ENCODE results near the gene SNAP91. TPM values are rescaled to one million over a fixed set of nuclear protein-coding genes. Genes with fewer than 3 reads are reported as not detected.

The SNAP91 gene
- total RNA-seq, 1 experiment from 2014 or later = 0.95 TPM

GRCh38 chr6:83509441-83509840, 199.5 kb downstream of the SNAP91 start:
- ATAC-seq (no peak), DNase-seq (ENCODE audit: low read depth, low spot score) (no peak)
- no peaks in the 10 kb centered on the region for H3K36me3 ChIP-seq (ENCODE audit: control insufficient read depth, insufficient read depth, low read length)
- POLR2A ChIA-PET = no interaction called here
- no peak overlapping the region for H3K4me3 ChIP-seq (ENCODE audit: low read depth in 2 of 2, low read length in 2 of 2)
- in situ Hi-C loops (cut with HindIII; ENCODE audit: low pct_unique_long_range_greater_than_20kb, low sequenced_read_pairs) (loop anchor here (25.0 kb wide), 1 partner anchor 422 kb away; no protein-coding TSS in a partner anchor), intact Hi-C loops (cut with micrococcal nuclease; ENCODE audit: unreplicated experiment) (no loop called here)
- no peaks in the 10 kb centered on the region for H3K9me3 ChIP-seq (ENCODE audit: control insufficient read depth, insufficient read depth, low read depth, low read length)
- H3K4me1 ChIP-seq (ENCODE audit: control insufficient read depth, insufficient read depth, low read length) = no peaks in the 10 kb centered on the region
- H3K27ac ChIP-seq (ENCODE audit: low read length) = no peak overlapping the region
- CTCF ChIA-PET = interaction anchor here (0.9 kb wide), 1 partner anchor 287 kb away, joined by 3 read pairs; no protein-coding TSS in a partner anchor
- BruUV-seq (replicated peaks) = no TSS peak
- TF ChIP-seq, protein P1, sequence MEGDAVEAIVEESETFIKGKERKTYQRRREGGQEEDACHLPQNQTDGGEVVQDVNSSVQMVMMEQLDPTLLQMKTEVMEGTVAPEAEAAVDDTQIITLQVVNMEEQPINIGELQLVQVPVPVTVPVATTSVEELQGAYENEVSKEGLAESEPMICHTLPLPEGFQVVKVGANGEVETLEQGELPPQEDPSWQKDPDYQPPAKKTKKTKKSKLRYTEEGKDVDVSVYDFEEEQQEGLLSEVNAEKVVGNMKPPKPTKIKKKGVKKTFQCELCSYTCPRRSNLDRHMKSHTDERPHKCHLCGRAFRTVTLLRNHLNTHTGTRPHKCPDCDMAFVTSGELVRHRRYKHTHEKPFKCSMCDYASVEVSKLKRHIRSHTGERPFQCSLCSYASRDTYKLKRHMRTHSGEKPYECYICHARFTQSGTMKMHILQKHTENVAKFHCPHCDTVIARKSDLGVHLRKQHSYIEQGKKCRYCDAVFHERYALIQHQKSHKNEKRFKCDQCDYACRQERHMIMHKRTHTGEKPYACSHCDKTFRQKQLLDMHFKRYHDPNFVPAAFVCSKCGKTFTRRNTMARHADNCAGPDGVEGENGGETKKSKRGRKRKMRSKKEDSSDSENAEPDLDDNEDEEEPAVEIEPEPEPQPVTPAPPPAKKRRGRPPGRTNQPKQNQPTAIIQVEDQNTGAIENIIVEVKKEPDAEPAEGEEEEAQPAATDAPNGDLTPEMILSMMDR (IDR thresholded peaks at IDR 0.05) = no peak
- TF ChIP-seq, protein P2, sequence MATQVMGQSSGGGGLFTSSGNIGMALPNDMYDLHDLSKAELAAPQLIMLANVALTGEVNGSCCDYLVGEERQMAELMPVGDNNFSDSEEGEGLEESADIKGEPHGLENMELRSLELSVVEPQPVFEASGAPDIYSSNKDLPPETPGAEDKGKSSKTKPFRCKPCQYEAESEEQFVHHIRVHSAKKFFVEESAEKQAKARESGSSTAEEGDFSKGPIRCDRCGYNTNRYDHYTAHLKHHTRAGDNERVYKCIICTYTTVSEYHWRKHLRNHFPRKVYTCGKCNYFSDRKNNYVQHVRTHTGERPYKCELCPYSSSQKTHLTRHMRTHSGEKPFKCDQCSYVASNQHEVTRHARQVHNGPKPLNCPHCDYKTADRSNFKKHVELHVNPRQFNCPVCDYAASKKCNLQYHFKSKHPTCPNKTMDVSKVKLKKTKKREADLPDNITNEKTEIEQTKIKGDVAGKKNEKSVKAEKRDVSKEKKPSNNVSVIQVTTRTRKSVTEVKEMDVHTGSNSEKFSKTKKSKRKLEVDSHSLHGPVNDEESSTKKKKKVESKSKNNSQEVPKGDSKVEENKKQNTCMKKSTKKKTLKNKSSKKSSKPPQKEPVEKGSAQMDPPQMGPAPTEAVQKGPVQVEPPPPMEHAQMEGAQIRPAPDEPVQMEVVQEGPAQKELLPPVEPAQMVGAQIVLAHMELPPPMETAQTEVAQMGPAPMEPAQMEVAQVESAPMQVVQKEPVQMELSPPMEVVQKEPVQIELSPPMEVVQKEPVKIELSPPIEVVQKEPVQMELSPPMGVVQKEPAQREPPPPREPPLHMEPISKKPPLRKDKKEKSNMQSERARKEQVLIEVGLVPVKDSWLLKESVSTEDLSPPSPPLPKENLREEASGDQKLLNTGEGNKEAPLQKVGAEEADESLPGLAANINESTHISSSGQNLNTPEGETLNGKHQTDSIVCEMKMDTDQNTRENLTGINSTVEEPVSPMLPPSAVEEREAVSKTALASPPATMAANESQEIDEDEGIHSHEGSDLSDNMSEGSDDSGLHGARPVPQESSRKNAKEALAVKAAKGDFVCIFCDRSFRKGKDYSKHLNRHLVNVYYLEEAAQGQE (IDR thresholded peaks at IDR 0.05; ENCODE audit: insufficient read depth in 1 of 2, low read depth in 2 of 2, low read length in 1 of 2) = no peak
- TF ChIP-seq TCF7L2 (IDR thresholded peaks at IDR 0.05; ENCODE audit: low read depth, low read length) (no peak), POLR2AphosphoS5 (IDR thresholded peaks at IDR 0.05; ENCODE audit: low read depth, low read length) (no peak), SIN3A (IDR thresholded peaks at IDR 0.05; ENCODE audit: borderline replicate concordance, insufficient read depth, low read depth, low read length) (no peak)
- H3K27me3 ChIP-seq (ENCODE audit: control insufficient read depth, insufficient read depth, low read length) = peaks cover 7% of the 10 kb centered on the region; the same call in 1 of the 2 replicates

GRCh38 chr6:83505356-83505755, 203.5 kb downstream of the SNAP91 start:
- BruUV-seq (replicated peaks) = no TSS peak
- no peaks in the 10 kb centered on the region for H3K27me3 ChIP-seq (ENCODE audit: control insufficient read depth, insufficient read depth, low read length)
- TF ChIP-seq TCF7L2 (IDR thresholded peaks at IDR 0.05; ENCODE audit: low read depth, low read length) (no peak), POLR2AphosphoS5 (IDR thresholded peaks at IDR 0.05; ENCODE audit: low read depth, low read length) (no peak), SIN3A (IDR thresholded peaks at IDR 0.05; ENCODE audit: borderline replicate concordance, insufficient read depth, low read depth, low read length) (no peak)
- TF ChIP-seq, protein P1 (IDR thresholded peaks at IDR 0.05) = no peak
- TF ChIP-seq, protein P2 (IDR thresholded peaks at IDR 0.05; ENCODE audit: insufficient read depth in 1 of 2, low read depth in 2 of 2, low read length in 1 of 2) = no peak
- H3K4me1 ChIP-seq (ENCODE audit: control insufficient read depth, insufficient read depth, low read length) = no peaks in the 10 kb centered on the region
- POLR2A ChIA-PET = no interaction called here
- DNase-seq (ENCODE audit: low read depth, low spot score) = no peak
- no peak overlapping the region for H3K27ac ChIP-seq (ENCODE audit: low read length)
- in situ Hi-C loops (cut with HindIII; ENCODE audit: low pct_unique_long_range_greater_than_20kb, low sequenced_read_pairs) = loop anchor here (25.0 kb wide), 1 partner anchor 418 kb away; no protein-coding TSS in a partner anchor
- no peak for ATAC-seq
- no peak overlapping the region for H3K4me3 ChIP-seq (ENCODE audit: low read depth in 2 of 2, low read length in 2 of 2)
- CTCF ChIA-PET = no interaction called here
- H3K36me3 ChIP-seq (ENCODE audit: control insufficient read depth, insufficient read depth, low read length) = no peaks in the 10 kb centered on the region
- H3K9me3 ChIP-seq (ENCODE audit: control insufficient read depth, insufficient read depth, low read depth, low read length) = no peaks in the 10 kb centered on the region
- intact Hi-C loops (cut with micrococcal nuclease; ENCODE audit: unreplicated experiment) = no loop called here

Measured in Panc1 (cell line).